K562 treated with DMSO at 1 percent for 12 hours (cell line): Measurements from ENCODE around the gene FADS3. TPM values are rescaled to one million over a fixed set of nuclear protein-coding genes. Genes with fewer than 3 reads are reported as not detected.

Experiments used
- total RNA-seq: library from RNA; unstranded; fragments of 300-600 nt; gene quantifications from 2 replicates; pipeline ENCODE4 v1.2.3, GENCODE V29; 2022; ENCODE audit not compliant: insufficient read depth

FADS3 gene
- 33.7 and 44.6 TPM in 2 replicates for total RNA-seq

GRCh38 chr11:61891331-61892084, at the start of gene FADS3:
TSS of gene FADS3 (minus strand) at chr11:61891545. CDS start at chr11:61891381, 164 bp downstream.

GRCh38 chr11:61917334-61918109, 26.2 kb upstream of the FADS3 start, which contains the start of gene RAB3IL1:
TSS of gene RAB3IL1 (minus strand) at chr11:61917566. CDS start at chr11:61917367, 199 bp downstream.

GRCh38 chr11:61827571-61828378, 63.6 kb downstream of the FADS3 start, which contains the start of gene FADS2:
TSS of gene FADS2 (plus strand) at chr11:61828300. CDS start at chr11:61828391, 91 bp downstream.

Other genes starting within 250 kb of the FADS3 start
- gene DAGLA, start 211.2 kb downstream of the FADS3 start, total RNA-seq: 0.20 TPM in 1 of 2 replicates, not detected in the other
- gene MYRF, start 138.9 kb downstream of the FADS3 start, total RNA-seq: 7.7 and 25.4 TPM in 2 replicates
- 300 and 514 TPM in 2 replicates for gene TMEM258, start 98.9 kb downstream of the FADS3 start, total RNA-seq
- 142 and 163 TPM in 2 replicates for gene FEN1, start 98.6 kb downstream of the FADS3 start, total RNA-seq
- gene FADS1, start 74.5 kb downstream of the FADS3 start, total RNA-seq: 23.6 and 73.2 TPM in 2 replicates
- 5.3 and 9.3 TPM in 2 replicates for gene FADS2, start 63.2 kb downstream of the FADS3 start, total RNA-seq
- gene RAB3IL1, start 26.0 kb upstream of the FADS3 start, total RNA-seq: 6.3 and 7.5 TPM in 2 replicates
- 8.8 and 12.0 TPM in 2 replicates for gene BEST1, start 58.8 kb upstream of the FADS3 start, total RNA-seq
- 4,700 and 4,919 TPM in 2 replicates for gene FTH1, start 76.1 kb upstream of the FADS3 start, total RNA-seq
- gene INCENP, start 232.5 kb upstream of the FADS3 start, total RNA-seq: 23.2 and 59.1 TPM in 2 replicates